DOHH2 (cell line): ENCODE data around the gene ARID1B.

ENCODE experiments used
- H3F3A ChIP-seq: fragments of 200-600 bp; sonication (generic), shearing (Covaris generic); 2 replicates; pipeline ENCODE4 v1.6.0; 2016; ENCODE audit warnings: antibody characterized with exemption, mild to moderate bottlenecking; ENCODE audit not compliant: control insufficient read depth, insufficient read depth
- H3K27ac ChIP-seq: fragments of 200-600 bp; sonication (generic); 2 replicates; pipeline ENCODE4 v1.5.1; 2014; ENCODE audit warnings: low read depth, mild to moderate bottlenecking, low read length, moderate library complexity
- H3K27me3 ChIP-seq: fragments of 200-600 bp; sonication (generic); 2 replicates; pipeline ENCODE4 v1.6.1; 2014; ENCODE audit warnings: mild to moderate bottlenecking, low read length, mixed read lengths; ENCODE audit not compliant: control insufficient read depth
- H3K36me3 ChIP-seq: fragments of 200-600 bp; sonication (generic); 2 replicates; pipeline ENCODE4 v1.6.1; 2014; ENCODE audit warnings: mild to moderate bottlenecking, low read length, moderate library complexity, mixed read lengths; ENCODE audit not compliant: control insufficient read depth
- H3K4me1 ChIP-seq: fragments of 200-600 bp; sonication (generic); 2 replicates; pipeline ENCODE4 v1.6.1; 2014; ENCODE audit warnings: mild to moderate bottlenecking, low read length, mixed read lengths; ENCODE audit not compliant: control insufficient read depth
- H3K4me2 ChIP-seq: fragments of 200-600 bp; sonication (generic); 2 replicates; pipeline ENCODE4 v1.6.0; 2014; ENCODE audit warnings: mild to moderate bottlenecking, low read length, moderate library complexity
- H3K4me3 ChIP-seq: fragments of 200-600 bp; sonication (generic); 2 replicates; pipeline ENCODE4 v1.5.1; 2014; ENCODE audit warnings: mild to moderate bottlenecking, low read length, mixed read lengths
- H3K79me2 ChIP-seq: fragments of 200-600 bp; sonication (generic); 2 replicates; pipeline ENCODE4 v1.6.1; 2014; ENCODE audit warnings: mild to moderate bottlenecking, low read length, mixed read lengths; ENCODE audit not compliant: control insufficient read depth
- H3K9me2 ChIP-seq: fragments of 200-600 bp; sonication (generic); replicated peaks from 2 replicates; pipeline ENCODE4 v1.6.1; 2014; ENCODE audit warnings: mild to moderate bottlenecking, low read length, mixed read lengths; ENCODE audit not compliant: control insufficient read depth
- H3K9me3 ChIP-seq: fragments of 200-600 bp; sonication (generic); 2 replicates; pipeline ENCODE4 v1.6.1; 2014; ENCODE audit warnings: antibody characterized with exemption, low read length, mixed read lengths; ENCODE audit not compliant: control insufficient read depth, insufficient read depth
- H4K20me1 ChIP-seq: fragments of 200-600 bp; sonication (generic); 2 replicates; pipeline ENCODE4 v1.6.0; 2014; ENCODE audit warnings: low read depth, mild to moderate bottlenecking, antibody characterized with exemption, low read length, moderate library complexity; ENCODE audit not compliant: control insufficient read depth, insufficient read depth
- CTCF ChIP-seq: fragments of 200-600 bp; sonication (generic); IDR thresholded peaks from one replicate; pipeline ENCODE4 v1.5.1; 2014; ENCODE audit warnings: antibody characterized with exemption, mild to moderate bottlenecking, low read depth, low read length; ENCODE audit not compliant: poor library complexity, severe bottlenecking
- EZH2phosphoT487 ChIP-seq: fragments of 200-600 bp; sonication (generic); IDR thresholded peaks from 2 replicates; pipeline ENCODE4 v1.6.1; 2017; ENCODE audit warnings: borderline replicate concordance, mild to moderate bottlenecking, antibody characterized with exemption, low read length, moderate library complexity, mixed read lengths

Gene ARID1B

DNA sequence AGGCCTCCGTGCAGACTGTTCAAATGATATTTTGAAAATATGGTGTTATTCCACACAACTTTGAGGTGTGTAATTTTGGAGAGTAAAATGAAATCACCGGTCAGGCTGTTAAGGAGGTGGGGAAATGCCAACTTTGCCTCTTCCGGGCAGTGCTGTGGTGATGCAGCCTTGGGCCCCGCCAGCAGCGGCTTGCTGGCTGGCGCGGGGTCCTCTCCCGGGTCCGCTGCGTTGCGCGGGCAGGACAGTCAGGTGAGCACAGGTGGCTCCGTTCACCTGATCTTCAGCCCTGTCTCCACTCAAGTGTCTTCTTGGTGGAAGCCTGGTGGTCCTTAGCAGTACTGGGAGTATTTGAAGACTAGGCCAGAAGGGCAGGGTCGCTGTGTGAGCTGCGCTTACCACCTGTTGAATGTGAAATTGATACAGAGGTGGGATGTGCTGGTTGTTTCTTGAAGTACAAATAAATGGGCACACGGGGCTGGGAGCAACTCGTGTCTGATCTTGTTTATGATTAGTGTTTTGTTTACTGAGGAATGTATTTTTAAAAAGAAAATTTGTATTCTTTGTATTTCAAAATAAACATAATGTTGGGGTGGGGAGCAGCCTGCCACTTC lies 184.2 kb downstream of the ARID1B start:
- no peaks in the 10 kb centered on the region for H3K27me3 ChIP-seq
- no peaks in the 10 kb centered on the region for H3K36me3 ChIP-seq
- H3K4me3 ChIP-seq = no peak overlapping the region
- H3K4me1 ChIP-seq = no peaks in the 10 kb centered on the region
- no peaks in the 10 kb centered on the region for H3F3A ChIP-seq
- no peak overlapping the region for H3K27ac ChIP-seq
- H3K9me2 ChIP-seq = no peaks in the 10 kb centered on the region
- TF ChIP-seq EZH2phosphoT487 = no peak
- no peak for TF ChIP-seq CTCF
- no peak overlapping the region for H3K4me2 ChIP-seq
- peaks cover 93% of the 10 kb centered on the region for H3K79me2 ChIP-seq
- H4K20me1 ChIP-seq = peaks cover 15% of the 10 kb centered on the region
- no peaks in the 10 kb centered on the region for H3K9me3 ChIP-seq

DNA sequence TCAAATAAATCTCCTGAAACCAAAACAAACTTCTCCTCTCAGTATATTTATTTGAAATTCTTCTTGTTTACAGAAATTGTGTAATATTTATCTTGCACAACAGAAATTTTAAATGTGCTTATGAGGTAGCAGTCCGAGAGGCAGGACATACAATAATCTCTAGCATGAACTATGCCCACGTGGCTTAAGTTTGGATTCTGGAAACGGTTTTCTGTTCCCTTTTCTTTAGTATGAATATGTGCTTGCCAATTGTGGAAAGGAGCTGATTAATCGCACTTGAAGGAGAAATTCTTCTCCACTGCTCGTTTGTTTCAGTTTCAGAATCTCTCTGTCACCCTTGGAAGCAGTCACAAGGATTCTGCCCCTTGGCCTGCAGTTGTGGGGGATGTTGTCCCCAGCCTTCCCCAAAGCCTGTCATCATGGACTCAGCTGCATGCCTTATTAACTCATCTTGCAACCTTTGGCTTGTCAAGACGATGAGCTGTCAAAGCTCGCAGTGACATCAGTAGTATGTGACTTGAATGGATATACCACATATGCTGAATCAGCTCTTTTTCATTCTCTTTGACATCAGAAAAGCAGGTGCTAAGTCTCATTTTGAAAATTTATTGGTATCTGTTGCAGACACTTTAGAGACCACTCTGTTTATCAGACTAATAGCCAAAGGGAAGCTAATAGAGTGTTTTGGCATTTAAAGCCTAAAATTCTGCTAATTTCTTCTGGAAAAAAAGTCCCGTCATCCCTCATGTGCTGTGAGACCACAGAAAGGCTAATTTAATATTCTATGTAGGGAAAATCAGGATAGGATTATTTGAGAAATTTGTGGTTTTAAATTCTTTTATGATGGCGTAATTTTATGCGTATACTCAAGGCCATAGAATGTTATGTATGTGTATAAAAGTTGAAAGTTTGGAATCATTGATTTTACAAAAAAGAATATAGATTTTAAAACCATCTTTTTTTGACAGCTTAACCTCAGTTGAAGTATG lies 186.8 kb downstream of the ARID1B start:
- Histone ChIP-seq H3K27me3 (no peaks in the 10 kb centered on the region), H3K9me2 (no peaks in the 10 kb centered on the region), H3K9me3 (no peaks in the 10 kb centered on the region), H3F3A (no peaks in the 10 kb centered on the region; the same call in 1 of the 2 replicates), H3K36me3 (no peaks in the 10 kb centered on the region), H3K79me2 (peaks cover 92% of the 10 kb centered on the region), H3K27ac (no peak overlapping the region), H3K4me1 (peaks cover 9% of the 10 kb centered on the region; the same call in 1 of the 2 replicates), H3K4me3 (no peak overlapping the region), H3K4me2 (no peak overlapping the region), H4K20me1 (peaks cover 14% of the 10 kb centered on the region; the same call in 1 of the 2 replicates)
- TF ChIP-seq CTCF (no peak), EZH2phosphoT487 (no peak)

- Histone ChIP-seq H3K27ac (no peak overlapping the region), H3K79me2 (peaks cover 95% of the 10 kb centered on the region), H3K4me2 (no peak overlapping the region), H3K9me2 (no peaks in the 10 kb centered on the region), H3K36me3 (no peaks in the 10 kb centered on the region), H3K4me1 (peaks cover 23% of the 10 kb centered on the region), H3K4me3 (no peak overlapping the region), H3K9me3 (no peaks in the 10 kb centered on the region), H4K20me1 (peaks cover 25% of the 10 kb centered on the region; the same call in 1 of the 2 replicates), H3F3A (no peaks in the 10 kb centered on the region; the same call in 1 of the 2 replicates), H3K27me3 (no peaks in the 10 kb centered on the region)
- TF ChIP-seq CTCF = no peak
- TF ChIP-seq EZH2phosphoT487 = no peak
These were observed 190.7 kb downstream of the ARID1B start for GRCh38 chr6:156967852-156968251.
